ENCODE data around the gene METTL5. TPM values are rescaled to one million over a fixed set of nuclear protein-coding genes. Genes with fewer than 3 reads are reported as not detected.

METTL5 gene
- total RNA-seq, 1 experiment from 2014 or later = 94.7 TPM

DNA sequence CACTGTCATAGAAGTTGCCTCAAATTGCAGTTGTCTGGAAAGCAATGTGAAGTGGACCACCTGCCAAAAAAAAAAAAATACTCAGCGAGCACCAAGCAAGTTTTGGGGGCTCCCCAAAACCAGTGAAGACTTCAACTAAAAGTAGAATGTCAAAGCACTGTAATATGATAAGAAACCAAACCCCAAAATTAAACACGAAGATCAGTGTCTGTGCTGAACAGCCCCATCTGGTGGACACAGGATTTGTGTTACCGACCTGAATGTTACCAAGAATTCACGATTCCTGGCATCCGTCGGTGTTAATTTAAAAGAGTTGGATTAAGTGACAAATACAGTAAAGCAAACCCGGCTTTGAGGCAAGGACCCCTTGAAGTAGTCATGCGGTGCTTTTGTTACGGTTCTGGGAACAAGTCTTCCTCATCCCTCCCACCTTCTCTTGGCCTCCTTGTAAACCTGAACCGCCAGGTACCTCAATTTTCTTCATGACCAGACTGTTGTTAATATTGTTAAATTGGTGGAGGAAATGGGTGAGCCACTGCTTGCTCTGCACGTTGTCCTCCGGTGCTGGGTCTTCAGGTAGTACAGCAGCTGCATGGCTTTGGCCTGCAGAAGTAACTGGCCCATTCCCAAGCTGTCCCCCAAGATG is 57.3 kb downstream of the METTL5 start:
- no peak overlapping the region for H3K4ac ChIP-seq (ENCODE audit: low read depth, low read length)
- peak; percentile 49 for DNase-seq
- H3K27me3 Mint-ChIP-seq (ENCODE audit: low read depth) = no peaks in the 10 kb centered on the region

More for the DNA sequence above, 57.3 kb downstream of the METTL5 start:
- Histone ChIP-seq H3K27me3 (ENCODE audit: insufficient read depth, low read length) (no peaks in the 10 kb centered on the region), H4K5ac (ENCODE audit: insufficient read length, low read depth, low read length) (no peak overlapping the region), H3K23ac (ENCODE audit: insufficient read length, low read depth, low read length) (no peak overlapping the region), H4K8ac (replicated peaks; ENCODE audit: insufficient read length, low read depth, low read length) (no peak overlapping the region), H4K20me1 (ENCODE audit: control insufficient read depth, insufficient read depth, insufficient read length) (no peaks in the 10 kb centered on the region), H2AFZ (ENCODE audit: low read length) (no peak overlapping the region), H4K91ac (ENCODE audit: insufficient read length, low read depth, low read length) (no peak overlapping the region), H2BK5ac (ENCODE audit: insufficient read length, low read length) (no peak overlapping the region), H3K4me2 (ENCODE audit: insufficient read depth, insufficient read length, low read length) (no peak overlapping the region), H3K79me2 (ENCODE audit: insufficient read depth, low read length) (no peaks in the 10 kb centered on the region), H3K56ac (ENCODE audit: insufficient read length, low read depth, low read length) (no peak overlapping the region), H2BK20ac (ENCODE audit: low read depth, low read length, poor library complexity, severe bottlenecking) (no peak overlapping the region), H3K27ac (ENCODE audit: insufficient read length, low read depth, low read length) (no peak overlapping the region), H2AK5ac (ENCODE audit: insufficient read length, low read length) (no peak overlapping the region), H3T11ph (ENCODE audit: low read length) (no peak overlapping the region), H2BK12ac (ENCODE audit: insufficient read length, low read depth, low read length) (no peak overlapping the region), H3K9ac (ENCODE audit: extremely low read depth, insufficient read length, low read length) (no peak overlapping the region), H2BK120ac (ENCODE audit: low read depth, low read length, poor library complexity, severe bottlenecking) (no peak overlapping the region), H3K9me3 (ENCODE audit: control insufficient read depth, low read depth, low read length) (no peaks in the 10 kb centered on the region), H3K23me2 (ENCODE audit: insufficient read length, low read depth, low read length, poor library complexity, severe bottlenecking) (no peaks in the 10 kb centered on the region), H3K4me1 (ENCODE audit: insufficient read depth, low read length) (no peaks in the 10 kb centered on the region), H3K18ac (ENCODE audit: insufficient read length, low read depth, low read length) (no peak overlapping the region), H2BK15ac (ENCODE audit: low read depth, low read length) (no peak overlapping the region), H3K14ac (ENCODE audit: insufficient read depth, low read length) (no peak overlapping the region), H3K79me1 (ENCODE audit: insufficient read depth, low read depth, low read length, poor library complexity, severe bottlenecking) (no peaks in the 10 kb centered on the region)
- TF ChIP-seq, protein P1, sequence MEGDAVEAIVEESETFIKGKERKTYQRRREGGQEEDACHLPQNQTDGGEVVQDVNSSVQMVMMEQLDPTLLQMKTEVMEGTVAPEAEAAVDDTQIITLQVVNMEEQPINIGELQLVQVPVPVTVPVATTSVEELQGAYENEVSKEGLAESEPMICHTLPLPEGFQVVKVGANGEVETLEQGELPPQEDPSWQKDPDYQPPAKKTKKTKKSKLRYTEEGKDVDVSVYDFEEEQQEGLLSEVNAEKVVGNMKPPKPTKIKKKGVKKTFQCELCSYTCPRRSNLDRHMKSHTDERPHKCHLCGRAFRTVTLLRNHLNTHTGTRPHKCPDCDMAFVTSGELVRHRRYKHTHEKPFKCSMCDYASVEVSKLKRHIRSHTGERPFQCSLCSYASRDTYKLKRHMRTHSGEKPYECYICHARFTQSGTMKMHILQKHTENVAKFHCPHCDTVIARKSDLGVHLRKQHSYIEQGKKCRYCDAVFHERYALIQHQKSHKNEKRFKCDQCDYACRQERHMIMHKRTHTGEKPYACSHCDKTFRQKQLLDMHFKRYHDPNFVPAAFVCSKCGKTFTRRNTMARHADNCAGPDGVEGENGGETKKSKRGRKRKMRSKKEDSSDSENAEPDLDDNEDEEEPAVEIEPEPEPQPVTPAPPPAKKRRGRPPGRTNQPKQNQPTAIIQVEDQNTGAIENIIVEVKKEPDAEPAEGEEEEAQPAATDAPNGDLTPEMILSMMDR (conservative IDR thresholded peaks at IDR 0.05) = peak; percentile 80
- no CpG with 5 or more reads among the region's 12 CpGs for WGBS (ENCODE audit: extremely low coverage, insufficient read length, low lambda C conversion rate)
- no peak overlapping the region; a peak in 2 of 7 replicates for H3K27ac Mint-ChIP-seq
- peaks cover 0 to 1% of the 10 kb centered on the region in 2 experiments; a peak in 2 of 5 replicates for H3K9me3 Mint-ChIP-seq
- H3K36me3 Mint-ChIP-seq (ENCODE audit: insufficient read depth in 1 of 3, low read depth in 3 of 3) = peaks cover 7% of the 10 kb centered on the region in 3 experiments; a peak in 4 of 7 replicates
- no peak overlapping the region for H3K4me3 Mint-ChIP-seq
- H3K4me1 Mint-ChIP-seq = peaks cover 4 to 7% of the 10 kb centered on the region in 2 experiments; a peak in 3 of 4 replicates

Measured in H9 (cell line).